GM19372 (cell line): ENCODE results near the gene CCDC6.
"Not testable (repeated sequence)": the region's sequence is repeated elsewhere in the genome, so short reads cannot be mapped to it uniquely, and the experiment has no call there.

ENCODE experiments used
- ATAC-seq: cut with Tn5 transposase; IDR thresholded peaks from one replicate; pipeline ENCODE4 v1.9.1; 2021; ENCODE audit warnings: mild to moderate bottlenecking, low read depth, moderate library complexity; ENCODE audit not compliant: unreplicated experiment

Gene CCDC6

GRCh38 chr10:59819265-59819664, 87.1 kb downstream of the CCDC6 start:
- ATAC-seq, result no peak

GRCh38 chr10:59817773-59818172, 88.6 kb downstream of the CCDC6 start:
- no peak for ATAC-seq

- ATAC-seq, result no peak
Observed at GRCh38 chr10:59814878-59815277, 91.5 kb downstream of the CCDC6 start.

GRCh38 chr10:59812519-59813122, 93.7 kb downstream of the CCDC6 start:
- no peak for ATAC-seq

GRCh38 chr10:59809644-59809974, 96.7 kb downstream of the CCDC6 start:
- no peak for ATAC-seq

GRCh38 chr10:59808896-59809643, 97.3 kb downstream of the CCDC6 start:
- peak; percentile 93 for ATAC-seq

GRCh38 chr10:59807629-59808620, 98.4 kb downstream of the CCDC6 start:
- no peak for ATAC-seq

GRCh38 chr10:59805014-59805413, 101.3 kb downstream of the CCDC6 start:
- no peak for ATAC-seq

- ATAC-seq, result no peak
Observed at GRCh38 chr10:59804220-59804619, 102.1 kb downstream of the CCDC6 start.

GRCh38 chr10:59803714-59804113, 102.6 kb downstream of the CCDC6 start:
- no peak for ATAC-seq

- no peak for ATAC-seq
Observed at GRCh38 chr10:59801171-59801570, 105.2 kb downstream of the CCDC6 start.

GRCh38 chr10:59799421-59799820, 106.9 kb downstream of the CCDC6 start:
- no peak for ATAC-seq

GRCh38 chr10:59793919-59794318, 112.4 kb downstream of the CCDC6 start:
- ATAC-seq, result no peak

GRCh38 chr10:59792812-59793211, 113.5 kb downstream of the CCDC6 start:
- ATAC-seq, result no peak

GRCh38 chr10:59791601-59792000, 114.8 kb downstream of the CCDC6 start:
- no peak for ATAC-seq

- ATAC-seq, result not testable (repeated sequence)
Observed at GRCh38 chr10:59790080-59790479, 116.3 kb downstream of the CCDC6 start.

- ATAC-seq, result not testable (repeated sequence)
Observed at GRCh38 chr10:59788914-59789313, 117.4 kb downstream of the CCDC6 start.

- not testable (repeated sequence) for ATAC-seq
Observed at GRCh38 chr10:59787032-59787431, 119.3 kb downstream of the CCDC6 start.

GRCh38 chr10:59785476-59785875, 120.9 kb downstream of the CCDC6 start:
- not testable (repeated sequence) for ATAC-seq

GRCh38 chr10:59781511-59781910, 124.8 kb downstream of the CCDC6 start:
- ATAC-seq, result no peak
